DOHH2 (cell line): Measurements from ENCODE around the gene ALPK1.

Experiments
- H3F3A ChIP-seq: fragments of 200-600 bp; sonication (generic), shearing (Covaris generic); 2 replicates; pipeline ENCODE4 v1.6.0; 2016; ENCODE audit warnings: antibody characterized with exemption, mild to moderate bottlenecking; ENCODE audit not compliant: control insufficient read depth, insufficient read depth
- H3K27ac ChIP-seq: fragments of 200-600 bp; sonication (generic); 2 replicates; pipeline ENCODE4 v1.5.1; 2014; ENCODE audit warnings: low read depth, mild to moderate bottlenecking, low read length, moderate library complexity
- H3K27me3 ChIP-seq: fragments of 200-600 bp; sonication (generic); 2 replicates; pipeline ENCODE4 v1.6.1; 2014; ENCODE audit warnings: mild to moderate bottlenecking, low read length, mixed read lengths; ENCODE audit not compliant: control insufficient read depth
- H3K36me3 ChIP-seq: fragments of 200-600 bp; sonication (generic); 2 replicates; pipeline ENCODE4 v1.6.1; 2014; ENCODE audit warnings: mild to moderate bottlenecking, low read length, moderate library complexity, mixed read lengths; ENCODE audit not compliant: control insufficient read depth
- H3K4me1 ChIP-seq: fragments of 200-600 bp; sonication (generic); 2 replicates; pipeline ENCODE4 v1.6.1; 2014; ENCODE audit warnings: mild to moderate bottlenecking, low read length, mixed read lengths; ENCODE audit not compliant: control insufficient read depth
- H3K4me2 ChIP-seq: fragments of 200-600 bp; sonication (generic); 2 replicates; pipeline ENCODE4 v1.6.0; 2014; ENCODE audit warnings: mild to moderate bottlenecking, low read length, moderate library complexity
- H3K4me3 ChIP-seq: fragments of 200-600 bp; sonication (generic); 2 replicates; pipeline ENCODE4 v1.5.1; 2014; ENCODE audit warnings: mild to moderate bottlenecking, low read length, mixed read lengths
- H3K79me2 ChIP-seq: fragments of 200-600 bp; sonication (generic); 2 replicates; pipeline ENCODE4 v1.6.1; 2014; ENCODE audit warnings: mild to moderate bottlenecking, low read length, mixed read lengths; ENCODE audit not compliant: control insufficient read depth
- H3K9me2 ChIP-seq: fragments of 200-600 bp; sonication (generic); replicated peaks from 2 replicates; pipeline ENCODE4 v1.6.1; 2014; ENCODE audit warnings: mild to moderate bottlenecking, low read length, mixed read lengths; ENCODE audit not compliant: control insufficient read depth
- H3K9me3 ChIP-seq: fragments of 200-600 bp; sonication (generic); 2 replicates; pipeline ENCODE4 v1.6.1; 2014; ENCODE audit warnings: antibody characterized with exemption, low read length, mixed read lengths; ENCODE audit not compliant: control insufficient read depth, insufficient read depth
- H4K20me1 ChIP-seq: fragments of 200-600 bp; sonication (generic); 2 replicates; pipeline ENCODE4 v1.6.0; 2014; ENCODE audit warnings: low read depth, mild to moderate bottlenecking, antibody characterized with exemption, low read length, moderate library complexity; ENCODE audit not compliant: control insufficient read depth, insufficient read depth
- CTCF ChIP-seq: fragments of 200-600 bp; sonication (generic); IDR thresholded peaks from one replicate; pipeline ENCODE4 v1.5.1; 2014; ENCODE audit warnings: antibody characterized with exemption, mild to moderate bottlenecking, low read depth, low read length; ENCODE audit not compliant: poor library complexity, severe bottlenecking
- EZH2phosphoT487 ChIP-seq: fragments of 200-600 bp; sonication (generic); IDR thresholded peaks from 2 replicates; pipeline ENCODE4 v1.6.1; 2017; ENCODE audit warnings: borderline replicate concordance, mild to moderate bottlenecking, antibody characterized with exemption, low read length, moderate library complexity, mixed read lengths

ALPK1 gene

GRCh38 chr4:112340023-112340422 is 42.9 kb downstream of the ALPK1 start:
- no peak for TF ChIP-seq CTCF
- TF ChIP-seq EZH2phosphoT487, result no peak
- Histone ChIP-seq H3K4me2 (no peak overlapping the region), H4K20me1 (no peaks in the 10 kb centered on the region), H3K36me3 (no peaks in the 10 kb centered on the region), H3K9me3 (no peaks in the 10 kb centered on the region), H3F3A (no peaks in the 10 kb centered on the region), H3K4me1 (no peaks in the 10 kb centered on the region), H3K27ac (no peak overlapping the region), H3K79me2 (no peaks in the 10 kb centered on the region), H3K9me2 (no peaks in the 10 kb centered on the region), H3K27me3 (no peaks in the 10 kb centered on the region), H3K4me3 (no peak overlapping the region)

- no peaks in the 10 kb centered on the region for H3K9me2 ChIP-seq
- no peaks in the 10 kb centered on the region for H3K79me2 ChIP-seq
- no peaks in the 10 kb centered on the region for H3K36me3 ChIP-seq
- no peak overlapping the region for H3K4me3 ChIP-seq
- no peaks in the 10 kb centered on the region for H3F3A ChIP-seq
- H3K9me3 ChIP-seq, result no peaks in the 10 kb centered on the region
- H3K4me1 ChIP-seq, result no peaks in the 10 kb centered on the region
- no peak for TF ChIP-seq CTCF
- no peak for TF ChIP-seq EZH2phosphoT487
- no peaks in the 10 kb centered on the region for H4K20me1 ChIP-seq
- no peak overlapping the region for H3K27ac ChIP-seq
- H3K27me3 ChIP-seq, result no peaks in the 10 kb centered on the region
- H3K4me2 ChIP-seq, result no peak overlapping the region
Measured at GRCh38 chr4:112341033-112341432, 43.9 kb downstream of the ALPK1 start.

GRCh38 chr4:112343330-112344080 is 46.3 kb downstream of the ALPK1 start:
- no peaks in the 10 kb centered on the region for H3K4me1 ChIP-seq
- H3K27me3 ChIP-seq, result no peaks in the 10 kb centered on the region
- no peaks in the 10 kb centered on the region for H3K9me3 ChIP-seq
- 0 out of 2 replicates have a peak, but pooled peaks cover 4% of the 10 kb centered on the region for H3F3A ChIP-seq
- no peaks in the 10 kb centered on the region for H3K36me3 ChIP-seq
- TF ChIP-seq CTCF (no peak), EZH2phosphoT487 (no peak)
- no peaks in the 10 kb centered on the region for H4K20me1 ChIP-seq
- H3K9me2 ChIP-seq, result no peaks in the 10 kb centered on the region
- H3K79me2 ChIP-seq, result no peaks in the 10 kb centered on the region
- no peak overlapping the region for H3K4me3 ChIP-seq
- H3K27ac ChIP-seq, result no peak overlapping the region
- no peak overlapping the region for H3K4me2 ChIP-seq
